CD4-positive, alpha-beta T cell treated with Interleukin-21 for 1 hour (primary cell): ENCODE measurements around the gene SBK3.
"Not testable (repeated sequence)": the region's sequence is repeated elsewhere in the genome, so short reads cannot be mapped to it uniquely, and the experiment has no call there.

Source experiments
- DNase-seq: peaks from one replicate; pipeline ENCODE4 v3.0.0-alpha.2; 2020

SBK3 gene

GRCh38 chr19:55545443-55545842 lies at the start of gene SBK3:
Gene SBK3, minus strand, starts transcription at chr19:55545543. Its CDS starts 0 bp downstream, at chr19:55545543.
- DNase-seq, result no peak

GRCh38 chr19:55593096-55593772 lies 47.9 kb upstream of the SBK3 start:
- DNase-seq, result no peak

- no peak for DNase-seq
These were observed 47.2 kb upstream of the SBK3 start for GRCh38 chr19:55592391-55593090.

GRCh38 chr19:55591555-55591954 lies 46.2 kb upstream of the SBK3 start:
- no peak for DNase-seq

GRCh38 chr19:55590617-55591016 lies 45.3 kb upstream of the SBK3 start:
- DNase-seq, result no peak

GRCh38 chr19:55590109-55590508 lies 44.8 kb upstream of the SBK3 start:
- DNase-seq, result no peak

GRCh38 chr19:55588738-55589137 lies 43.4 kb upstream of the SBK3 start:
- DNase-seq, result no peak

GRCh38 chr19:55586976-55587668 lies 41.8 kb upstream of the SBK3 start:
- peak; percentile 96 for DNase-seq

- DNase-seq, result peak; percentile 51
These were observed 40.5 kb upstream of the SBK3 start for GRCh38 chr19:55585658-55586339.

GRCh38 chr19:55584871-55585270 lies 39.5 kb upstream of the SBK3 start:
- no peak for DNase-seq

- not testable (repeated sequence) for DNase-seq
These were observed 38.6 kb upstream of the SBK3 start for GRCh38 chr19:55583897-55584296.

- DNase-seq, result not testable (repeated sequence)
These were observed 36.9 kb upstream of the SBK3 start for GRCh38 chr19:55582284-55582683.

- no peak for DNase-seq
These were observed 36.5 kb upstream of the SBK3 start for GRCh38 chr19:55581823-55582223.

- DNase-seq, result peak; percentile 28
These were observed 35.9 kb upstream of the SBK3 start for GRCh38 chr19:55581145-55581822.

- peak; percentile 81 for DNase-seq
These were observed 35.3 kb upstream of the SBK3 start, which contains the start of gene ZNF579 for GRCh38 chr19:55580628-55581144. Gene ZNF579, minus strand, starts transcription at chr19:55580848. Its CDS starts 1,209 bp downstream, at chr19:55579639.

- DNase-seq, result no peak
These were observed 34.7 kb upstream of the SBK3 start for GRCh38 chr19:55579766-55580621.

- no peak for DNase-seq
These were observed 33.7 kb upstream of the SBK3 start for GRCh38 chr19:55578761-55579747.

GRCh38 chr19:55578031-55578760 lies 32.9 kb upstream of the SBK3 start:
- no peak for DNase-seq

GRCh38 chr19:55576746-55577145 lies 31.4 kb upstream of the SBK3 start:
- no peak for DNase-seq
